Neural progenitor cell (in vitro differentiated cells): Measurements from ENCODE around the gene EPHA4.

Source experiments
- EZH2 ChIP-seq: fragments of 200-600 bp; sonication (generic); IDR thresholded peaks from 2 replicates; pipeline ENCODE4 v1.6.1; 2017; ENCODE audit warnings: antibody characterized with exemption, mild to moderate bottlenecking, moderate library complexity
- TF ChIP-seq, protein P1 (sequence below): fragments of 200-600 bp; sonication (generic); IDR thresholded peaks from 2 replicates; pipeline ENCODE4 v1.5.1; 2017; ENCODE audit warnings: antibody characterized with exemption, mild to moderate bottlenecking

DNA sequence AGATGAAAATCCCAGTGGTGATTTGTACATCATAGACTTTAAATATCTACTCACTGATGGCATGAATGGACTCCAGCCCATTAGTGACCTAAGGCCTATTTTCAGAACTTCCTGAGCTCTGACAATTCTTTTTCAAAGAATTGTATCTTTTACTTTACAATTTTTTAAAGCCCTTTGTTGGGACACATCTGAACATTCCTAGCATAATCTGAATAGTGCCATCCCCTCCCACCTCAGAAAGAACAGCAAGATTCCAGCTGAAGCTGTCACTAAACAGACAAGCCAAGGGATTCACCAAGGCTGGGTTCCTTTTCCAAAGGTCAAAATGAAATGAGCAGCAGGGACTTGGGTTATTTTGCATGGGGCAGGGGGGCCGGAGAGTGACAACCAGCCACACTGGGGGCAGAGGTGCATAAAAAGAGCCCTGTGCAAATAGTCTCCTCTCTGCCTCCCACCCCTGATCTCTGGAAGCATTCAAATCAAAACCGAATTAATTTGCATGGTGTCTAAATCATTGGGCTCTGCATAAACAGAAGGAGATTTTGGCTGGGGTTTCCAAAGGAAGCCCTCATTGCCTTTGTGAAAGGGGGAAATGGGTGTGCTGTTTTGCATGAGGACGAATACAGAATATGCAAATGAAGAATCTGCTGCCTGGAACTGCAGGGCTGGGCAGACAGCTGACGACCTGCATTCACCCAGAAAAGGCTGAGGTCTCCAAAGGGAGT is 17.2 kb downstream of the EPHA4 start:
- TF ChIP-seq, protein P1, sequence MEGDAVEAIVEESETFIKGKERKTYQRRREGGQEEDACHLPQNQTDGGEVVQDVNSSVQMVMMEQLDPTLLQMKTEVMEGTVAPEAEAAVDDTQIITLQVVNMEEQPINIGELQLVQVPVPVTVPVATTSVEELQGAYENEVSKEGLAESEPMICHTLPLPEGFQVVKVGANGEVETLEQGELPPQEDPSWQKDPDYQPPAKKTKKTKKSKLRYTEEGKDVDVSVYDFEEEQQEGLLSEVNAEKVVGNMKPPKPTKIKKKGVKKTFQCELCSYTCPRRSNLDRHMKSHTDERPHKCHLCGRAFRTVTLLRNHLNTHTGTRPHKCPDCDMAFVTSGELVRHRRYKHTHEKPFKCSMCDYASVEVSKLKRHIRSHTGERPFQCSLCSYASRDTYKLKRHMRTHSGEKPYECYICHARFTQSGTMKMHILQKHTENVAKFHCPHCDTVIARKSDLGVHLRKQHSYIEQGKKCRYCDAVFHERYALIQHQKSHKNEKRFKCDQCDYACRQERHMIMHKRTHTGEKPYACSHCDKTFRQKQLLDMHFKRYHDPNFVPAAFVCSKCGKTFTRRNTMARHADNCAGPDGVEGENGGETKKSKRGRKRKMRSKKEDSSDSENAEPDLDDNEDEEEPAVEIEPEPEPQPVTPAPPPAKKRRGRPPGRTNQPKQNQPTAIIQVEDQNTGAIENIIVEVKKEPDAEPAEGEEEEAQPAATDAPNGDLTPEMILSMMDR, result no peak
- no peak for TF ChIP-seq EZH2
